ENCODE data around the gene BMP3.
"Not testable (repeated sequence)": the region's sequence is repeated elsewhere in the genome, so short reads cannot be mapped to it uniquely, and the experiment has no call there.

The BMP3 gene, protein sequence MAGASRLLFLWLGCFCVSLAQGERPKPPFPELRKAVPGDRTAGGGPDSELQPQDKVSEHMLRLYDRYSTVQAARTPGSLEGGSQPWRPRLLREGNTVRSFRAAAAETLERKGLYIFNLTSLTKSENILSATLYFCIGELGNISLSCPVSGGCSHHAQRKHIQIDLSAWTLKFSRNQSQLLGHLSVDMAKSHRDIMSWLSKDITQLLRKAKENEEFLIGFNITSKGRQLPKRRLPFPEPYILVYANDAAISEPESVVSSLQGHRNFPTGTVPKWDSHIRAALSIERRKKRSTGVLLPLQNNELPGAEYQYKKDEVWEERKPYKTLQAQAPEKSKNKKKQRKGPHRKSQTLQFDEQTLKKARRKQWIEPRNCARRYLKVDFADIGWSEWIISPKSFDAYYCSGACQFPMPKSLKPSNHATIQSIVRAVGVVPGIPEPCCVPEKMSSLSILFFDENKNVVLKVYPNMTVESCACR

DNA sequence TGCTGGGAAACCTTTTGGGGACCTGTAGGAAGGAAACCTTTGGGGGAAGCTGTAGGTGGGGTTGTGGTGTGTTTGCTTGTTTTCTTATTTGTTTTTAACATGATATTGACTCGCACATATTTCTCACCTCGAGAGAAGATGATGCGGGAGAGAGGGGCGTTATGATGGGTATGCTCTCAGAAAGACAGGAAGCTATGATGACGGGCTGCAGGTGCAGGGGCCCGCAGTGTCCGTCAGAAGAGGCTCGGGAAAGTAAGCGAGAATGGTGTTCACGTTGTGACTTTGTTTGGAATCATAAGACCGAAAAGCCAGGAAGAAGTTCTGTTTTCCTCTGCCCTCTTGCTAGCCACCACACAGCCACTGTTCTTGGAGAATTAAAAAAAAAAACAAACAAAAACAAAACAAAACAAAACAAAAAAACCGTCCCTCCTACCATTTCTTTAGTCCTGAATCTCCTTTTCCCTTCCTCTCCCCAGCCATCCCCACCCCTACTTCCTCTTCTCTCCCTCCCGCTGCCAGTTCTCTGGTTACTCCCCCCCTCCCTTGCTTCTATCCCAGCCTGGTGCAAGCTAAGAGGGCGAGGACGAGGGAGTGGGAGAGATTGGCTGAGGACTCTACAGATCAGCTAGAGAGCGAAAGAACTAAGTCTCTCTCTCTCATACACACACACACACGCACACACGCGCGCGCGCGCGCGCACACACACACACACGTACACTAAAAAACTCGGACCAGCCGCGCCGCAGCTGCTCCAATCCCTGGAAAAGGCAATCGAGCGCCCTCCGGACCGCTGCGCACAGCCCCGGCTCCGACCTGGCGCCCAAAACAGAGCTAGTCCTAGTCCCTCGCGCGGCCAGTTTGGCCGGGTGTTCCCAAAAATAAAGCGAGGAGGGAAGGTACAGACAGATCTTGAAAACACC is at the start of gene BMP3:
BMP3 (plus strand) TSS at position 648 of the 920 bp plus-strand sequence. CDS start 577 bp downstream, outside the sequence.
- DNase-seq, result no peak

DNA sequence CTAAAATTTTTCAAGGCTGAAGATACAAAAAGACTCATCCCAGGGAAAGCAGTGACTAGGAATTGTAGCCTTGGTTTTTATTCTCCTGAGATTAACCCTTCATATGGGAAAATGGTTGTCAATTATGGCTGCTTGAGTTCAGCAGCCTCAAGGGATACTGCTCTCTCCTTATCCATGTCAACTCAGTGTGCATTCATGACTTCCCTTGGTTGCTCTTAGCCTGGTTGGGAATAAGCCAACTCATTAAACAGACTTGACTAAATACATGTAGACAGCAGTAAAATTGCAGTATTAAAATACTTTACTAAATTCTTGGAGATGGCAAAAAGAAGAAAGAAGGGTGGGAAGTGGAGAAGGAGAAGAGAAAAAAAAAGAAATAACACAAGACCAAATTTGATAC is 44.5 kb upstream of the BMP3 start:
- no peak for DNase-seq

DNA sequence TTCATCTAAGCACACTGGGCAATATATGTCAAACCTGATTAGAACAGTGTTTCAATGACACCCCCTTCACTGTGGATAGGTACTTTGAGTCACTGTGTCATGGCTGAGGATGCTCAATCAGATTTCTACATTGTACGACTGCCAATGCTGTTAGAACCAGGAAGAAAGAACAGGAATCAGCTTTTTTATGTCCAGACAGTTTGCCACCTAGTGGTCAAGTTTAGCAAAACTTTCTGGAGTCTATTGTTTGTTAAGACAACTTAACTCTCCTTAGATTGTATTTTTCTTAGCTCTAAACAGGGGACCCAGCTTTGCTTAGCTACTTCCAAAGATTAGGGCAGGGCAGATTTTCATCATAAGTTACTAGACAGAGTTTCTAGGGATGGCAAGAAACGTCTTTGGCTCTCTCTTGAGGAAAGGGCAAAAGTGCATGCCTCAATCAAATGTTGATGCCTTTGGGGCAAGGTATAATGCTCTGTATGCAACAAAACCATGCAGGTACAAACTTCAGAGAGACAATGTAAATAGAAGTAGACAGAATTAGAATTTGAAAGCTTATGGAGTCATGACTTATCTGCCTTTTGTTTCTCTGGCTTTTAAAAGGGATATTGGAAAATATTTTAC is 40.5 kb upstream of the BMP3 start:
- DNase-seq, result peak; percentile 47

DNA sequence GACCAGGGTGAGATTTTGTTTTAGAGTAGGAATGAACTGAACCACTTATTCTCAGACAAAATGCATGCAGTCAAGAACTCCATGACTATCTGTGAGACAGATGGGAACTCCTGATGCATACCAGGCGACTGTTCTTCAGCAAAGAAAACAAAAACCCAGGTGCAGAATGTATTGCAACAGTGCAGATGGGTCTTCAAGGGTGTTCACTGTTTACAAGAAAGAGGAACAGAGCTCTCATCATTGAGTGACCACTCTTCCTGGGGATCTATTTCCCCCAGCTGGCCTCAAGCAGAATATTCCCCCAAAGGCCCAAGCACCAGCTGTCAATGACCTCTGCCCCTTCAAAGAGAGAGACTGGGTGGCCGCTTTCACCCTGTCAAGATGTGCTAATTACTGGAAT is 39.7 kb upstream of the BMP3 start:
- no peak for DNase-seq

DNA sequence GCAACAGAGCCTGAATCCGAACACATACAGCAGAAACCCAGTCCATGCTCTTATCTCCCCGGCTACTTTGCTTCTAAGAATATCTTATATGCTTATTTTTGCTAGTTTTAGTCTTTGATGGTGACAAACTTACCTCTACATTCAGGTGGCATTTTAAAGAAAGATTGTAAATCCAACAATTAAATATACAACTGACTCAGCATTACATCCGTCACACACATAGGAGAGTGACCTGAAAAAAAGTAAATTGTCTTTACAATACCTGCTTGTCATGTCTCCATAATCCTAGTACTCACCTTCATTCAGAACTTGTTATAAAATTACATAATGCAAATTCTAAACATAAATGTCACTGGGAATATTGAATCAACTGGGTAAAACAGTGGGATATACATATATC is 30.6 kb upstream of the BMP3 start:
- no peak for DNase-seq

DNA sequence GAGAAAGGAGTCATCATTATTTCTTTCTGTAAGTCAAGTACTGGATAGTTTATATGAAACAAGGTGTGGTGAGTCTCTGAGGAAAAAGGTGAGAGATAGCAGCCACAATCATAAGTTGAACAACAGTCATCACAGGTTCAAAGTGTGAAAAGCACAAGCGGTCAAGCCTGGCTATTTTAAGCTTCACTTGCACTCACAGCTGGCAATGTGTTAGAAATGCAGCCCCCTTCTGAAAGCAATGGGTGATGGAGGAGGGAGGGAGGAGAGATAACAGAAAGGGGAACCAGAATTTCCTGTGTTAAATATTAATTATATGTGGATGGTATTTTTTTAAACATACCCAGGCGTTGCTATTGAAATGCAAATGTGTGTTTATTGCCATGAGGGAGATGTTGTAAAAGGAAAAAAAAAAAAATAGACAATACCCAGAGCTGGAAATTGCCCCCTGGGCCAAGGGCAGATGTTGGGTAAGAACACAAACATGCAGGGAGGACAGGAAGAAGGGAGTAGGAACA is 26.9 kb upstream of the BMP3 start:
- no peak for DNase-seq

DNA sequence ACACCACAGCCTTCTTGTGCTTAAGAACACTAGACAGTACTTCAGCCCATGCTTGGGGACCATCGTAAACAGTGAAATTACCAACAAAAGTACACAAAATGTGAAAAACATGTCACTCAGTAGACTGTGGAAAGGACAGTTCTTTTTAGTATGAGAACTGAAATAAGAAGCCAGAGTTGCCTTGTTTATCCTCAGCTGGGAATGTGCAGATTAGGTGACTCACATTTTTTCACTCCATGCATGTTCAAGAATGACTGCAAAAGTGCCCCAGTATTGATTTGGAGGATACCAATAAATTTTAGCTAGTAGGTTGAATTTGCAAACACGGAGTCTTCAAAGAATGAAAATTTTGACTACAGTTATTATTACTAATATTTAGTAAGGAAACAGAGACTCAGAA is 23.1 kb upstream of the BMP3 start:
- DNase-seq, result no peak

DNA sequence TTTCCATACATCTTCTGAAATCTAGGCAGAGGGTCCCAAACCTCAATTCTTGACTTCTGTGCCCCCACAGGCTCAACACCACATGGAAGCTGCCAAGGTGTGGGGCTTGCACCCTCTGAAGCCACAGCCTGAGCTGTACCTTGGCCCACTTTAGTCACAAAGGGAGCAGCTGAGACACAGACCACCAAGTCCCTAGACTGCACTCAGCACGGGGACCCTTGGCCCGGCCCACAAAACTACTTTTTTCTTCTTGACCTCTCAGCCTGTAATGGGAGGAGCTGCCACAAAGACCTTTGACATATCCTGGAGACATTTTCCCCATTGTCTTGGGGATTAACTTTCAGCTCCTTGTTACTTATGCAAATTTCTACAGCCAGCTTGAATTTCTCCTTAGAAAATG is 13.9 kb upstream of the BMP3 start:
- DNase-seq, result not testable (repeated sequence)

DNA sequence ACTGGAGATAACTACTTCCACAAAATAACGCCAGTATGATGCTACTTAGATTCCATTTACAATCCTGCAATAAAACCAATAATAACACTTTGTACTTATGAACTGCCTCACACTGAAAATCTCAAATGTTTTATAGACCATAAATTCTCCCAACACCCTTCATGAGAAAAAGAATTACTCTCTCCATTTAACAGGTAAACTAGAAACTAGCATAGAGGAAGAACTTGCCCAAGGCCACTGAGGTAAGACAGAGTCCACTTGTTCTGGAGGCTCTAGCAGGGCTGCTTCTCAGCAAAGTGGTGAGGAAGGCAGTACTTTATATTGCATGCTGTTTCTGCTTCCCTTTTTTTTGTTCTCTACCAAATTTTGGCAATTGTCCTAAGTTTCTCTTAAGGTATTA is 11.5 kb upstream of the BMP3 start:
- DNase-seq, result no peak

DNA sequence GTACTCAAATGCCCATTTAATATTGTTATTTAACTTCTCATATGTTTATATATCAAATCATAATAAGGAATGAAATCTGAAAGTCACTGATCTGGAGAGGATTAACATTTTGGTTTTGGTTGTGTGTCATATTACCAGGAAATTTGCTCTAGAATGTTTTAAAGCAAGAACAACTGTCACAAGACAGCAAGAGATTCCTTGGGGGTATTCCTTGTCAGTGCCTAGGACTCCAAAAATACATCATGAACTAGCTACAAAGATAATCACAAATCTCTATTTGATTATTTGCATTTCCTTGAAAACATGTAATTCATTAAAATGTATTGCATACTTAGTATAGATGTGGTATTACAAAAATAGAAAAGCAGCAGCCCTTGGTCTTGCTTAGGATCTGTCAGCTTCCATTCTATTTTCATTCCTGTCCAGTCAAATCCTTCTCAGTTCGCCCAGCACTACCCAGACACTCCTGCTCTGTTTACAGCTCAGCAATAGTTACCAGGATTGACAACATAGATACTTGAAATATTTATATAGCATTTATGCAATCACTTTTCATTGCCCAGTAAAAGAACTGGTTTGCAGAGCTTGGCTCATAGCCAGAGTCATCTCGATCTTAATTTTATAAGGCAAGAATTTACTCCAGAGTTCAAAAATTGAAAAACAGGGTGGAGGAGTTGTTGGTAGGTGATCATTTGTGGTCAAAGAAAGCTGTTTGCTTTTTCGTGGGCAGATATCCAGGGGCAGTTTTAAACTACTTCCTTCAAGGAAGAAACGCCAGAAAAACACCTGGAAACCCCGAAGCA is 9.2 kb upstream of the BMP3 start:
- DNase-seq, result no peak

DNA sequence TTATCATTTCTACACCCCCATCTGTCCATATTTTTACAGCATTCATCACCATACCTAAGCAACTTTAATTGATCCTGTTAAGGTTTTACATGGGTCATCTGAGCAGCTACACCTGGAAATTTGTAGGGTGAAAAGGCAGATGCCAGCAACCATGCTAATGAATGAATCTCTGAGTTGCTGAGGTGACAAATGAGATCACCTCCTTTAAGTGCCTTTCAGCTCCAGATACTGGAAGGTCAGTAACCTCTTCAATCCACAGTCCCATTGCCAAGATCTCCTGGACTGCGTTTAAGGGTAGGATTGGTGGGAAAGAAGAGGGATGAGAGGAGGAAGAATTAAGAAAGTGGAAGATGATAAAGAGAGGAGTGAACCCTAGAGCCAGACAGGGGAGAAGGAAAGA is 8.5 kb upstream of the BMP3 start:
- no peak for DNase-seq

DNA sequence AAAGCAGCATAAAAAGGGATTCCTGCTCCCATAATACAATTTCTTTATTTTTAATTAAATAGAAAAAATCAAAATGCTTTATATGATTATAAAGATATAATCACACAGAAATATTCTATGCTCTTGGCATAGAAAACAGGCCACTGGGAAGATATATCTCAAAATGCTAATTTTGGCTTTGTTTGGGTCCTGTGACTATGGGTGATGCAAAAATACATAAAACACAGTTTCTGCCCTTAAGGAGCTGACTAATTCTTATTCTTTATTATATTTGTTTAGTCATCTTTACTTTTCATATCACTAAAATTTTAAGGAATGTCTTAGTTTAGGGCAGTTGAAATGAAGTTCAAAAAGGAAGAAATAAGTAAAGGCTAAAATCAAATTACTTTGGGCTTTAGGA is 7.0 kb upstream of the BMP3 start:
- no peak for DNase-seq

DNA sequence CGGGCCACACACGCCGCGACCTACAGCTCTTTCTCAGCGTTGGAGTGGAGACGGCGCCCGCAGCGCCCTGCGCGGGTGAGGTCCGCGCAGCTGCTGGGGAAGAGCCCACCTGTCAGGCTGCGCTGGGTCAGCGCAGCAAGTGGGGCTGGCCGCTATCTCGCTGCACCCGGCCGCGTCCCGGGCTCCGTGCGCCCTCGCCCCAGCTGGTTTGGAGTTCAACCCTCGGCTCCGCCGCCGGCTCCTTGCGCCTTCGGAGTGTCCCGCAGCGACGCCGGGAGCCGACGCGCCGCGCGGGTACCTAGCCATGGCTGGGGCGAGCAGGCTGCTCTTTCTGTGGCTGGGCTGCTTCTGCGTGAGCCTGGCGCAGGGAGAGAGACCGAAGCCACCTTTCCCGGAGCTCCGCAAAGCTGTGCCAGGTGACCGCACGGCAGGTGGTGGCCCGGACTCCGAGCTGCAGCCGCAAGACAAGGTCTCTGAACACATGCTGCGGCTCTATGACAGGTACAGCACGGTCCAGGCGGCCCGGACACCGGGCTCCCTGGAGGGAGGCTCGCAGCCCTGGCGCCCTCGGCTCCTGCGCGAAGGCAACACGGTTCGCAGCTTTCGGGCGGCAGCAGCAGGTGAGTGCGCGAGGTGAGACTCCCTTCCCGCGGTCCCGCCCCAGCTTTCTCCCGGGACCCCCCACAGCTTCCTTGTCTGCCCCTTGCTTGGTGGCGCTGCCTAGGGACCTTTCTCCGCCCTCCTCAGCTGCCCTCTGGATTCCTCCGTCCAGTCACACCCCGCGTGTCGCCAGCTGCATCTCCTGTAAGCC is 678 bp downstream of the BMP3 start:
- DNase-seq, result no peak

DNA sequence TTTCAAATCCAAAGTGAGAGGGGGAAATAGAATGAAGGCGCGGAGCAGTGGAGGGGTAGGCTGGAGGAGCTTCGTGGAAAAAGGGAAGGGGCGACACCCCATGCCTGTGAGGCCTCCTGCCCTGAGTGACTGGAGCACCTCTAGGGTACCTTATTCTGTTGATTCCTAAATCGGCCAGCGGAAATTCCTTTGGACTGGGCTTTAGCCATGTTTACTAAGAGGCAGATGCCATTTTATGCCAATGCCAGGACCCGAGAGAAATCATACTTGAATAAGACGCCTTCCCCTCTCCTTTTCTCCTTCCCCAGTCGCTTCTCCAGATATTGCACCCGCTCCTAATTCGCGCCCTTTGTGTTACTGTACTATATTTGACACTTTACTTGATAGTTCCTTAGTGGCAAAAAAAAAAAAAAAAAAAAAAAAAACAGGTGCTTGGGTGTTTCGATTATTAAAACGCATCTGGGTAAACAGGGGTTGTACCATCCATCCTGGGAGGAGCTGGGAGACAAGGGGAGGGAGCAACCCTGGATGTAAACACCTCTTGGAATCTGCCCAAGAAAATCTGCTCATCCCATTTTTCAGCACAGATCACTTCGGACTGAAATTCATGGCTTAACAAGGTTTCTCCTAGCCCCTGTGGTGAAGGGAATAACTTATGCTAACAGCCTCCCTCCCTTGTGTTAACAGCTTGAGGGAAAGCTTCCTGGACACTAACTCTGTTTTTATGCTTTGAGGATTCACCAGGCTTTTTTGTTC is 1.5 kb downstream of the BMP3 start:
- no peak for DNase-seq

DNA sequence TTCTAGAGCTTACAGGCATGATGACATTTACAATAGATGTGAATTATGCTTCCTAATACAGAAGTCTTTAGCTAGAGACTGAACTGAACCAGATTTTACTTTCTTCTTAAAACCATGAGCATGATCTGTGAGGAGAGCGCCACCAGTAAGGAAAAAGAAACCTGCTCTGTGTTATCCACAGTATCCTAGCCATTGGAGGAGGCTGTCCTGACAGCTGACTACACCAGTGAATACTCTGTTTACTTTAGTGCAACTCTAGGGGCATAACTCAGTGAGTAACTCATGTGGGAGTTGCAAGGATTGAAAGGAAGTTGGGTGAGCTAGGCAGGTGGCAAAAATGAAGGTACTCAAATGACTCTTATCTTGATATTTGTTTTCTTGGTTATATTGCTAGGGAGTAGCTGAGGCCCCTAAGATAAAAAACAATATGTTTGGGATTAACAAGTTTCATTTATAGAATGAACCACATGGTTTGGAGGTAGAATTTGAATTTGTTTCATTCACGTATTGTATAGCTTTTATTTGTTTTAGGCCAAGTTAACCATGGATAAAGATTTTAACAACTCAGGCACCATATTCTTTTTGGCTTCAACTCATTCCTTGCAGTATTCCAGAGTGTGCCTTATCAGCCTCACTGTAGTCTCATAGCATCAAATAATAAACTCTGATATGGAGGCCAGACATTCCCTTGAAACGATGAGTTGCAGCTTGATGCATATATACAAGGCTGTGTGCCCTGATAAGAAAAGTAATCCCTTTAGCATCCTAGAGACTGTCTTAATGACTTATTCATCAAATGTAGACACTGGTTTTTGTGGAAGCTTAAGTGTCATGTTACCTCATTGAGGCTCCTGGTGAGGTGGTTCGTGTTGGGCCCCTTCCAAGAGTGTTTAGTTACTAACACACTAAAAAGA is 2.5 kb downstream of the BMP3 start:
- DNase-seq, result no peak

DNA sequence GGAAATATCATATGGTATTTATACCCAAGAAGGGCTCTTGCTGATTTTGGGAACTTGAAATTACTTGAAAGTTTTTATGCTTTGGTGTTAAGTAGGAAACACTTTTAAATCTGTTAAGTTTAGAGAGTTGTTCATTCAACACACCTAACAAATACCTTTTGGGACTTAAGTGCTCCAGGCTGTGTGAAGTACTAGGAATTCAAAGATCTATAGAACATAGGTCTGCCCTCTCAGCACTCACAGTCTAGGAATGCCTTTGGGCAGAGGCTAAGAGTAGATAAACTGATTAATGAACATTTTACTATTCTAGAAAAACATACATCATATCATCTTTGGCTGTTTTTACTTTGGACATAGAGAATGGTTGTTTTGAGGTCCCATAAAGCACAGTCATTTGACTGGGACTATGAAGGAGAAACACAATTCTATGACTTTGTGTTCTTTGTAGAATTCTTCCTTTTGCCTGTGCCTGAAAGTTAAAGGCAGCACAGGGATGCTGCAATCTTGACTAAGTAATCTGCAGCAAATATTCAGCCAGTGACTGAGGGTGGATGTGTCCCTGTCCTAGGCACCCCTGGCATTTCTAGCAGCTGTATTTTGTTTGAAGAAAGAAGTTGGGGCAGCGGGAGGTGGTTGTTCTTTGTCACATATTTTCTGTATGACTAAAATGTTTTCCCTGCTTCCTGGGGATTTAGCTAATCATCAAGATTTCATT is 8.3 kb downstream of the BMP3 start:
- DNase-seq, result no peak

DNA sequence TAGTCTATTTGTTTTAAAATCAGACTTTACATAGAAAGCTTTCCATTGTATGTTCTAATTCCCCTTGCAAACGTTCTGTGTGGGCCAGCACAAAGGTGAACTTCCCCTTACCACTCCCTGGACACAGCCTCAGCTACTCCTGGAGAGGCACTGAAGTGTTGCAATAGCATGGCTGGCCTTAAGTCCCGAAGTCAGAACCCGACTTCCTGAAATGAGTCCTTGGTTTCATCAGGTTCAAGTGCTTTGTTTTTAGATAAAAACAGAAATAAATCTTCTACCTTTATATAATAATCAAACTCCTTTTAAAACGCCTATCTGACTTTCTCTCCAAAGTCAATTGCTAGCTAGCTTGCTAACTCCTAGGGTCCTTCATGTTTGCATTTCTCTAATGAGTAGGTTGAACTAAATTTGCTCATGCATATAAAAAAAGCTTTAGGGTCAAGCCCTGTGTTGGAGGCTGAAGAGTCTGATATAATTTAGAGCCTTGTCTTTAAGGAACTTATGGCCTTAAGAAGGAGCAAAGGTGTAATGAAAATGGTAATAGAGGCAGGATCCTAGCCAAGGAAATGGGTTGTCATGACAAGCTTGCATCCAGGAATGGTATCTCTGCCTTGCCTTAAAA is 9.0 kb downstream of the BMP3 start:
- DNase-seq, result no peak

DNA sequence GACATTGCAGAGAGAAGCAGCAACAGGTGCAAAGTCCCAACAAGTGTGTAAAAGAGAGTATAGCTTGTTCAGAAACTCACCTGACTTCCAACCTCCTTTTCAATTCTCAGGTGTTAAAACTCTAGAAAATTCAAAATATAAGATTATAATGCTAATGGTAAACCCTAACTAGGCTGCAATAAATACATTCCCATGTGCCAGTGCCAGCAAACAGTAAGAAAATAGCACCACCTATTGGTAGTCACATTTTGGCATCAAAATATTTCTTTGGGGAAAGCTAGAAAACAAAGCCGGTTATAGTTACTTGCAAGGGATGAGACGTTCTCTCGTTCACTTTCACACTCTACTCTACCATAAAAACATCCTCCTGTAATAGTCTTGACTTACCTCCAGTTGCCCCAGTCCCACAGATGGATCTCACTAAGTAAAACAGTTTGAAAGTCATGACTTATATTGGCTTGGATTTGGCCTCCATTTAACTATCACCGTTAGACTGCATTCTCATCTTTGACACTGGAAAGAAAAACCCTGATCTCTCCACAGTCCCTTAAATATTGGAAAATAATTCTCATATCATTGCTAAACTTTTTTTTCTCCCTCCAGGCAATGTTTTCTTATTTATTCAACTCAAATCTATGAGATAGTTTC is 9.6 kb downstream of the BMP3 start:
- peak; percentile 35 for DNase-seq
